Liver (tissue), 9 donors: ENCODE results near the gene IFT27. TPM values are rescaled to one million over a fixed set of nuclear protein-coding genes. Genes with fewer than 3 reads are reported as not detected.

Source experiments
- DNase-seq: peaks from one replicate; pipeline ENCODE4 v3.0.0-alpha.2; 2017; ENCODE audit warnings: low spot score
- H3K27ac ChIP-seq, 2 donors: one replicate each; pipeline ENCODE4 v1.7.0; 2013; ENCODE audit warnings: inconsistent platforms in 2 of 2, low read length in 2 of 2, control low read depth in 1 of 2, low read depth in 1 of 2, mild to moderate bottlenecking in 1 of 2
- H3K27me3 ChIP-seq, 4 donors: one replicate each; pipeline versions ENCODE4 v1.6.1 to v1.7.0; 2013; ENCODE audit warnings: low read length in 3 of 4, inconsistent platforms in 1 of 4, mild to moderate bottlenecking in 1 of 4, moderate library complexity in 1 of 4; ENCODE audit not compliant: control insufficient read depth in 4 of 4, insufficient read depth in 4 of 4
- H3K36me3 ChIP-seq, 4 donors: one replicate each; pipeline versions ENCODE4 v1.6.1 to v1.7.0; 2013; ENCODE audit warnings: low read length in 3 of 4, mild to moderate bottlenecking in 3 of 4, low read depth in 1 of 4, moderate library complexity in 1 of 4; ENCODE audit not compliant: control insufficient read depth in 4 of 4, insufficient read depth in 3 of 4
- H3K4me1 ChIP-seq, 4 donors: one replicate each; pipeline versions ENCODE4 v1.6.1 to v1.7.0; 2013; ENCODE audit warnings: low read length in 3 of 4, mild to moderate bottlenecking in 3 of 4, moderate library complexity in 1 of 4; ENCODE audit not compliant: control insufficient read depth in 4 of 4, insufficient read depth in 4 of 4
- H3K4me3 ChIP-seq, 3 donors: one replicate each; pipeline versions ENCODE4 v1.6.1 to v1.7.0; 2013; ENCODE audit warnings: low read length in 3 of 3, control low read depth in 1 of 3, low read depth in 1 of 3, mild to moderate bottlenecking in 1 of 3
- H3K9ac ChIP-seq, 2 donors: one replicate each; pipeline ENCODE4 v1.7.0; 2013; ENCODE audit warnings: low read length in 2 of 2, mild to moderate bottlenecking in 2 of 2, moderate library complexity in 2 of 2, control low read depth in 1 of 2, low read depth in 1 of 2
- H3K9me3 ChIP-seq, 4 donors: one replicate each; pipeline versions ENCODE4 v1.6.1 to v1.7.0; 2013; ENCODE audit warnings: low read length in 3 of 4; ENCODE audit not compliant: control insufficient read depth in 4 of 4
- ATF3 ChIP-seq: IDR thresholded peaks from 2 replicates; pipeline ENCODE4 v1.6.1; 2016; ENCODE audit warnings: antibody characterized with exemption
- EGR1 ChIP-seq, 2 donors: IDR thresholded peaks; 2 replicates each; pipeline ENCODE4 v1.6.1; 2016 to 2018; ENCODE audit warnings: antibody characterized with exemption in 2 of 2, low read depth in 2 of 2
- FOXA1 ChIP-seq: IDR thresholded peaks from 2 replicates; pipeline ENCODE4 v1.6.1; 2016; ENCODE audit warnings: antibody characterized with exemption
- FOXA2 ChIP-seq: IDR thresholded peaks from 2 replicates; pipeline ENCODE4 v1.6.1; 2016; ENCODE audit warnings: antibody characterized with exemption
- GABPA ChIP-seq, 2 donors: IDR thresholded peaks in 1 of 2; conservative IDR thresholded peaks in 1 of 2; 2 replicates each; pipeline ENCODE4 v1.6.1; 2016; ENCODE audit warnings: antibody characterized with exemption in 2 of 2, mild to moderate bottlenecking in 1 of 2, moderate library complexity in 1 of 2
- HNF4A ChIP-seq, 2 donors: conservative IDR thresholded peaks; 2 replicates each; pipeline ENCODE4 v1.6.1; 2016; ENCODE audit warnings: antibody characterized with exemption in 2 of 2, mild to moderate bottlenecking in 2 of 2
- HNF4G ChIP-seq: IDR thresholded peaks from 2 replicates; pipeline ENCODE4 v1.6.1; 2016; ENCODE audit warnings: antibody characterized with exemption
- JUND ChIP-seq, 2 donors: IDR thresholded peaks; 2 replicates each; pipeline ENCODE4 v1.6.1; 2016; ENCODE audit warnings: antibody characterized with exemption in 2 of 2
- NR2F2 ChIP-seq: IDR thresholded peaks from 2 replicates; pipeline ENCODE4 v1.6.1; 2016; ENCODE audit warnings: antibody characterized with exemption
- RAD21 ChIP-seq, 2 donors: IDR thresholded peaks; 2 replicates each; pipeline ENCODE4 v1.6.1; 2016; ENCODE audit warnings: antibody characterized with exemption in 2 of 2, mild to moderate bottlenecking in 2 of 2
- RXRA ChIP-seq, 2 donors: IDR thresholded peaks; 2 replicates each; pipeline ENCODE4 v1.6.1; 2017 to 2018; ENCODE audit warnings: antibody characterized with exemption in 2 of 2, mild to moderate bottlenecking in 1 of 2
- TAF1 ChIP-seq: conservative IDR thresholded peaks from 2 replicates; pipeline ENCODE4 v1.6.1; 2016; ENCODE audit warnings: antibody characterized with exemption, mild to moderate bottlenecking
- YY1 ChIP-seq: IDR thresholded peaks from 2 replicates; pipeline ENCODE4 v1.6.1; 2016; ENCODE audit warnings: antibody characterized with exemption, mild to moderate bottlenecking
- ZBTB33 ChIP-seq: IDR thresholded peaks from 2 replicates; pipeline ENCODE4 v1.6.1; 2016; ENCODE audit warnings: antibody characterized with exemption
- WGBS: extraction: QIAGEN DNeasy Blood & Tissue Kit; methylation state at CpG from one replicate; pipeline ENCODE4 v1.1.7; 2013; 5-methylcytosine and 5-hydroxymethylcytosine counted together
- polyA plus RNA-seq, 2 donors: library from polyadenylated mRNA; stranded (reverse) in 1 of 2; unstranded in 1 of 2; fragments of 200-250 nt in 1 of 2; fragments of >200 nt in 1 of 2; fragmentation: Nextera tagmentation in 1 of 2; extraction: Ambion mirVana in 1 of 2; gene quantifications; one replicate each; pipeline versions ENCODE4 v1.2.1 to v1.2.3, GENCODE V29; 2013 to 2015
- total RNA-seq, 2 donors: library from RNA; depleted of rRNA; stranded (reverse); fragments of >200 nt; gene quantifications; one replicate each; pipeline ENCODE4 v1.2.3, GENCODE V29; 2014
- TF ChIP-seq, protein P1 (sequence below): fragments of 150-350 bp; IDR thresholded peaks from 2 replicates; pipeline ENCODE4 v1.5.1; 2017; ENCODE audit warnings: improper control_type of control experiment, low read depth, low read length; ENCODE audit not compliant: missing input control
- TF ChIP-seq, protein P2 (sequence below): IDR thresholded peaks from 2 replicates; pipeline ENCODE4 v1.6.1; 2016; ENCODE audit warnings: antibody characterized with exemption, mild to moderate bottlenecking
- TF ChIP-seq, protein P3 (sequence below): IDR thresholded peaks from 2 replicates; pipeline ENCODE4 v1.6.1; 2016; ENCODE audit warnings: antibody characterized with exemption
- donor health status: healthy.
- donor health status: healthy.
- donor health status: healthy.
- donor health status: healthy.
- donor health status: healthy.

Gene IFT27
- total and polyA plus RNA-seq, 4 donors, result 7.2 to 12.4 (median 9.6) TPM

GRCh38 chr22:36796552-36797175 lies 20.7 kb upstream of the IFT27 start:
- TF ChIP-seq FOXA2 (no peak), GABPA (IDR thresholded peaks at IDR 0.05 in 1 of 2, conservative IDR thresholded peaks at IDR 0.05 in 1 of 2) (no peak), ZBTB33 (no peak), HNF4A (conservative IDR thresholded peaks at IDR 0.05) (no peak), TAF1 (no peak), NR2F2 (no peak), HNF4G (no peak)
- TF ChIP-seq, protein P1, sequence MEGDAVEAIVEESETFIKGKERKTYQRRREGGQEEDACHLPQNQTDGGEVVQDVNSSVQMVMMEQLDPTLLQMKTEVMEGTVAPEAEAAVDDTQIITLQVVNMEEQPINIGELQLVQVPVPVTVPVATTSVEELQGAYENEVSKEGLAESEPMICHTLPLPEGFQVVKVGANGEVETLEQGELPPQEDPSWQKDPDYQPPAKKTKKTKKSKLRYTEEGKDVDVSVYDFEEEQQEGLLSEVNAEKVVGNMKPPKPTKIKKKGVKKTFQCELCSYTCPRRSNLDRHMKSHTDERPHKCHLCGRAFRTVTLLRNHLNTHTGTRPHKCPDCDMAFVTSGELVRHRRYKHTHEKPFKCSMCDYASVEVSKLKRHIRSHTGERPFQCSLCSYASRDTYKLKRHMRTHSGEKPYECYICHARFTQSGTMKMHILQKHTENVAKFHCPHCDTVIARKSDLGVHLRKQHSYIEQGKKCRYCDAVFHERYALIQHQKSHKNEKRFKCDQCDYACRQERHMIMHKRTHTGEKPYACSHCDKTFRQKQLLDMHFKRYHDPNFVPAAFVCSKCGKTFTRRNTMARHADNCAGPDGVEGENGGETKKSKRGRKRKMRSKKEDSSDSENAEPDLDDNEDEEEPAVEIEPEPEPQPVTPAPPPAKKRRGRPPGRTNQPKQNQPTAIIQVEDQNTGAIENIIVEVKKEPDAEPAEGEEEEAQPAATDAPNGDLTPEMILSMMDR, result no peak
- TF ChIP-seq, protein P2, sequence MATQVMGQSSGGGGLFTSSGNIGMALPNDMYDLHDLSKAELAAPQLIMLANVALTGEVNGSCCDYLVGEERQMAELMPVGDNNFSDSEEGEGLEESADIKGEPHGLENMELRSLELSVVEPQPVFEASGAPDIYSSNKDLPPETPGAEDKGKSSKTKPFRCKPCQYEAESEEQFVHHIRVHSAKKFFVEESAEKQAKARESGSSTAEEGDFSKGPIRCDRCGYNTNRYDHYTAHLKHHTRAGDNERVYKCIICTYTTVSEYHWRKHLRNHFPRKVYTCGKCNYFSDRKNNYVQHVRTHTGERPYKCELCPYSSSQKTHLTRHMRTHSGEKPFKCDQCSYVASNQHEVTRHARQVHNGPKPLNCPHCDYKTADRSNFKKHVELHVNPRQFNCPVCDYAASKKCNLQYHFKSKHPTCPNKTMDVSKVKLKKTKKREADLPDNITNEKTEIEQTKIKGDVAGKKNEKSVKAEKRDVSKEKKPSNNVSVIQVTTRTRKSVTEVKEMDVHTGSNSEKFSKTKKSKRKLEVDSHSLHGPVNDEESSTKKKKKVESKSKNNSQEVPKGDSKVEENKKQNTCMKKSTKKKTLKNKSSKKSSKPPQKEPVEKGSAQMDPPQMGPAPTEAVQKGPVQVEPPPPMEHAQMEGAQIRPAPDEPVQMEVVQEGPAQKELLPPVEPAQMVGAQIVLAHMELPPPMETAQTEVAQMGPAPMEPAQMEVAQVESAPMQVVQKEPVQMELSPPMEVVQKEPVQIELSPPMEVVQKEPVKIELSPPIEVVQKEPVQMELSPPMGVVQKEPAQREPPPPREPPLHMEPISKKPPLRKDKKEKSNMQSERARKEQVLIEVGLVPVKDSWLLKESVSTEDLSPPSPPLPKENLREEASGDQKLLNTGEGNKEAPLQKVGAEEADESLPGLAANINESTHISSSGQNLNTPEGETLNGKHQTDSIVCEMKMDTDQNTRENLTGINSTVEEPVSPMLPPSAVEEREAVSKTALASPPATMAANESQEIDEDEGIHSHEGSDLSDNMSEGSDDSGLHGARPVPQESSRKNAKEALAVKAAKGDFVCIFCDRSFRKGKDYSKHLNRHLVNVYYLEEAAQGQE, result no peak
- Histone ChIP-seq H3K4me1 (no peaks in the 10 kb centered on the region), H3K9me3 (no peaks in the 10 kb centered on the region), H3K27me3 (peaks cover 0 to 5% (median 0%) of the 10 kb centered on the region in 4 donors), H3K36me3 (no peaks in the 10 kb centered on the region), H3K4me3 (no peak overlapping the region), H3K9ac (no peak overlapping the region), H3K27ac (no peak overlapping the region)
- 67% methylated on average over 7 of the region's 7 CpGs for WGBS
- no peak for DNase-seq

DNA sequence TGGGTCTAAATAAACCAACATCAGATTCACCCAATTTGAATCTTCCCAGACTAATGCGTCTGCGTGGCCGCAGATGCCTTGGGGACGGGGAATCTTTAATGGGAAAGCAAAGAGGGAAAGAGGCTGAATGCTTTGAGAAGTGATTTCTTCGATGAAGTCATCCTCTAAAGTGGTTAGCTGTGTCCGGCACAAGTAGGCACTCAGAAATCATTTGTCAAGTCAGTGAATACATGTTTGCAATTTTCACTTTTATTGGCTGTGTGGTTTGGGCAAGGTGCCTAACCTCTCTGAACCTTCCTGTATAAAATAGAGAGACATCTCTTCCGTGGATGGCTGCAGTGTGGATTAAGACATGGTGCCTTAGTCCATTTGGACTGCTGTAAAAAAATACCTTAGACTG lies 19.7 kb upstream of the IFT27 start:
- Histone ChIP-seq H3K27ac (no peak overlapping the region), H3K9ac (no peak overlapping the region), H3K27me3 (peaks cover 0 to 12% (median under 1%) of the 10 kb centered on the region in 4 donors), H3K4me3 (no peak overlapping the region), H3K4me1 (no peaks in the 10 kb centered on the region), H3K36me3 (no peaks in the 10 kb centered on the region), H3K9me3 (no peaks in the 10 kb centered on the region)
- WGBS, result 84% methylated on average over 7 of the region's 7 CpGs
- no peak for DNase-seq
- TF ChIP-seq RXRA (IDR thresholded peaks at IDR 0.05) (no peak), HNF4A (conservative IDR thresholded peaks at IDR 0.05) (no peak), RAD21 (IDR thresholded peaks at IDR 0.05) (no peak), EGR1 (IDR thresholded peaks at IDR 0.05; ENCODE audit: low read depth in 2 of 2) (no peak), YY1 (no peak), ATF3 (no peak), JUND (IDR thresholded peaks at IDR 0.05) (no peak), NR2F2 (no peak), GABPA (IDR thresholded peaks at IDR 0.05 in 1 of 2, conservative IDR thresholded peaks at IDR 0.05 in 1 of 2) (no peak), FOXA2 (no peak), HNF4G (no peak), FOXA1 (no peak), TAF1 (no peak)
- TF ChIP-seq, protein P1, result no peak
- TF ChIP-seq, protein P2, result no peak
- TF ChIP-seq, protein P3, sequence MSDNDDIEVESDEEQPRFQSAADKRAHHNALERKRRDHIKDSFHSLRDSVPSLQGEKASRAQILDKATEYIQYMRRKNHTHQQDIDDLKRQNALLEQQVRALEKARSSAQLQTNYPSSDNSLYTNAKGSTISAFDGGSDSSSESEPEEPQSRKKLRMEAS, result no peak
